Prostate gland (tissue), 2 donors: ENCODE results near the gene PCDHB5.

Source experiments
- POLR2A ChIP-seq: fragments of 450-650 bp; IDR thresholded peaks from one replicate; pipeline ENCODE4 v1.6.1; 2016; ENCODE audit warnings: antibody characterized with exemption, mild to moderate bottlenecking
- TF ChIP-seq, protein P1 (sequence below), 4 experiments: fragments of 200-600 bp in 2 of 4; fragments of 450-650 bp in 2 of 4; sonication (generic) in 2 of 4; IDR thresholded peaks; 1 replicate in 3 of 4; 2 replicates in 1 of 4; pipeline ENCODE4 v1.5.1; 2016 to 2019; ENCODE audit warnings: antibody characterized with exemption in 4 of 4, mild to moderate bottlenecking in 2 of 4, moderate library complexity in 2 of 4

DNA sequence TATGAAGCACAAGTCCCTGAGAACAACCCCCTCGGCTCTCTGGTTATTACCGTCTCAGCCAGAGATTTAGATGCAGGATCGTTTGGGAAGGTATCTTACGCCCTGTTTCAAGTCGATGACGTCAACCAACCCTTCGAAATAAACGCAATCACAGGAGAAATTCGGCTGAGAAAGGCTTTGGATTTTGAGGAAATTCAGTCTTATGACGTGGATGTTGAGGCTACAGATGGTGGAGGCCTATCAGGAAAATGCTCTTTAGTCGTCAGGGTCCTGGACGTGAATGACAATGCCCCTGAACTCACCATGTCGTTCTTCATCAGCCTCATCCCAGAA is 16.0 kb downstream of the PCDHB5 start:
- TF ChIP-seq, protein P1, sequence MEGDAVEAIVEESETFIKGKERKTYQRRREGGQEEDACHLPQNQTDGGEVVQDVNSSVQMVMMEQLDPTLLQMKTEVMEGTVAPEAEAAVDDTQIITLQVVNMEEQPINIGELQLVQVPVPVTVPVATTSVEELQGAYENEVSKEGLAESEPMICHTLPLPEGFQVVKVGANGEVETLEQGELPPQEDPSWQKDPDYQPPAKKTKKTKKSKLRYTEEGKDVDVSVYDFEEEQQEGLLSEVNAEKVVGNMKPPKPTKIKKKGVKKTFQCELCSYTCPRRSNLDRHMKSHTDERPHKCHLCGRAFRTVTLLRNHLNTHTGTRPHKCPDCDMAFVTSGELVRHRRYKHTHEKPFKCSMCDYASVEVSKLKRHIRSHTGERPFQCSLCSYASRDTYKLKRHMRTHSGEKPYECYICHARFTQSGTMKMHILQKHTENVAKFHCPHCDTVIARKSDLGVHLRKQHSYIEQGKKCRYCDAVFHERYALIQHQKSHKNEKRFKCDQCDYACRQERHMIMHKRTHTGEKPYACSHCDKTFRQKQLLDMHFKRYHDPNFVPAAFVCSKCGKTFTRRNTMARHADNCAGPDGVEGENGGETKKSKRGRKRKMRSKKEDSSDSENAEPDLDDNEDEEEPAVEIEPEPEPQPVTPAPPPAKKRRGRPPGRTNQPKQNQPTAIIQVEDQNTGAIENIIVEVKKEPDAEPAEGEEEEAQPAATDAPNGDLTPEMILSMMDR (IDR thresholded peaks at IDR 0.05), result no peak
- no peak for TF ChIP-seq POLR2A
